GM23338 (cell line): ENCODE results near the gene PMEL.

Experiments used
- CREB1 ChIP-seq: fragments of 250-450 bp; sonication (Bioruptor Pico); IDR thresholded peaks from 2 replicates; pipeline ENCODE4 v1.5.0; 2020; ENCODE audit warnings: low read depth, mild to moderate bottlenecking, moderate library complexity
- EZH2 ChIP-seq: fragments of 200-600 bp; sonication (generic); IDR thresholded peaks from one replicate; pipeline ENCODE4 v1.8.0; 2017; ENCODE audit warnings: antibody characterized with exemption, mild to moderate bottlenecking, low read depth; ENCODE audit not compliant: unreplicated experiment
- EZH2phosphoT487 ChIP-seq: fragments of 200-600 bp; sonication (generic); IDR thresholded peaks from one replicate; pipeline ENCODE4 v1.8.1; 2018; ENCODE audit warnings: antibody characterized with exemption; ENCODE audit not compliant: unreplicated experiment
- JUNB ChIP-seq: IDR thresholded peaks from one replicate; pipeline ENCODE4 v1.6.1; 2016; ENCODE audit warnings: antibody characterized with exemption; ENCODE audit not compliant: unreplicated experiment
- POLR2AphosphoS5 ChIP-seq: IDR thresholded peaks from 2 replicates; pipeline ENCODE4 v1.6.1; 2016; ENCODE audit warnings: antibody characterized with exemption, low read depth
- STAT1 ChIP-seq: IDR thresholded peaks from one replicate; pipeline ENCODE4 v1.6.1; 2016; ENCODE audit warnings: antibody characterized with exemption; ENCODE audit not compliant: unreplicated experiment
- TF ChIP-seq, protein P1 (sequence below), 2 experiments: fragments of 200-600 bp in 1 of 2; sonication (generic) in 1 of 2; conservative IDR thresholded peaks; 2 replicates each; pipeline versions ENCODE4 v1.5.1 to v1.6.1; 2016 to 2017; ENCODE audit warnings: antibody characterized with exemption in 2 of 2, low read depth in 2 of 2, mild to moderate bottlenecking in 2 of 2, moderate library complexity in 1 of 2
- TF ChIP-seq, protein P2 (sequence below): IDR thresholded peaks from one replicate; pipeline ENCODE4 v1.6.1; 2018; ENCODE audit warnings: antibody characterized with exemption; ENCODE audit not compliant: unreplicated experiment

DNA sequence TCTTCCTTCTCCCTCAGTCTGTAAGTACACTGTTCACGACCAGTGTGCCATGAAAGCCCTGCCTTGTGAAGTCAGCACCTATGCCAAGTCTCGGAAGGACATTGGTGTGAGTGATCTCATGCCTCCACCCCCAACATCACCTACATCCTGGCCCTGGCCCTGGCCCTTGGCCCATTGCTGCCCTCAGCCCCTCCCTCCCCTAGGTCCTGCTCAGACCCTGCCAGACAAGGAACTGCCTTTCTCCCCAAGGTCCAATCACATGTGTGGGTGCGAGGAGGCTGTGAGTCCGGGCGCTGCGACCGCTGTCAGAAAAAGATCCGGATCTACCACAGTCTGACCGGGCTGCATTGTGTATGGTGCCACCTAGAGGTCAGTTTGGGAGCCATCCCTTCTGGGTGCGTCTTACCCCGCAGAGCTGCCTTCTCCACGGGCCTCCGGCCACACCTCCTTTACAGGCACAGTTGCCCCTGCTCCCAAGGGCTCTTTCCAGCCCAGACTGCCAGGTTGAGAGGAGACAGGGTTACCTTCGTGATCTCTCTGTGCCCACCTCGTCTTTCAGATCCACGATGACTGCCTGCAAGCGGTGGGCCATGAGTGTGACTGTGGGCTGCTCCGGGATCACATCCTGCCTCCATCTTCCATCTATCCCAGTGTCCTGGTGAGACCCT, 25.6 kb downstream of the PMEL start:
- TF ChIP-seq CREB1 (CRISPR knock-in tag): peak; percentile 11; the same call in 1 of the 2 replicates
- TF ChIP-seq, protein P1, sequence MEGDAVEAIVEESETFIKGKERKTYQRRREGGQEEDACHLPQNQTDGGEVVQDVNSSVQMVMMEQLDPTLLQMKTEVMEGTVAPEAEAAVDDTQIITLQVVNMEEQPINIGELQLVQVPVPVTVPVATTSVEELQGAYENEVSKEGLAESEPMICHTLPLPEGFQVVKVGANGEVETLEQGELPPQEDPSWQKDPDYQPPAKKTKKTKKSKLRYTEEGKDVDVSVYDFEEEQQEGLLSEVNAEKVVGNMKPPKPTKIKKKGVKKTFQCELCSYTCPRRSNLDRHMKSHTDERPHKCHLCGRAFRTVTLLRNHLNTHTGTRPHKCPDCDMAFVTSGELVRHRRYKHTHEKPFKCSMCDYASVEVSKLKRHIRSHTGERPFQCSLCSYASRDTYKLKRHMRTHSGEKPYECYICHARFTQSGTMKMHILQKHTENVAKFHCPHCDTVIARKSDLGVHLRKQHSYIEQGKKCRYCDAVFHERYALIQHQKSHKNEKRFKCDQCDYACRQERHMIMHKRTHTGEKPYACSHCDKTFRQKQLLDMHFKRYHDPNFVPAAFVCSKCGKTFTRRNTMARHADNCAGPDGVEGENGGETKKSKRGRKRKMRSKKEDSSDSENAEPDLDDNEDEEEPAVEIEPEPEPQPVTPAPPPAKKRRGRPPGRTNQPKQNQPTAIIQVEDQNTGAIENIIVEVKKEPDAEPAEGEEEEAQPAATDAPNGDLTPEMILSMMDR (conservative IDR thresholded peaks at IDR 0.05; ENCODE audit: low read depth in 2 of 2): peak; percentile 85 to 97
- TF ChIP-seq EZH2: no peak
- TF ChIP-seq POLR2AphosphoS5: no peak
- TF ChIP-seq JUNB: no peak
- no peak for TF ChIP-seq EZH2phosphoT487
- TF ChIP-seq, protein P2, sequence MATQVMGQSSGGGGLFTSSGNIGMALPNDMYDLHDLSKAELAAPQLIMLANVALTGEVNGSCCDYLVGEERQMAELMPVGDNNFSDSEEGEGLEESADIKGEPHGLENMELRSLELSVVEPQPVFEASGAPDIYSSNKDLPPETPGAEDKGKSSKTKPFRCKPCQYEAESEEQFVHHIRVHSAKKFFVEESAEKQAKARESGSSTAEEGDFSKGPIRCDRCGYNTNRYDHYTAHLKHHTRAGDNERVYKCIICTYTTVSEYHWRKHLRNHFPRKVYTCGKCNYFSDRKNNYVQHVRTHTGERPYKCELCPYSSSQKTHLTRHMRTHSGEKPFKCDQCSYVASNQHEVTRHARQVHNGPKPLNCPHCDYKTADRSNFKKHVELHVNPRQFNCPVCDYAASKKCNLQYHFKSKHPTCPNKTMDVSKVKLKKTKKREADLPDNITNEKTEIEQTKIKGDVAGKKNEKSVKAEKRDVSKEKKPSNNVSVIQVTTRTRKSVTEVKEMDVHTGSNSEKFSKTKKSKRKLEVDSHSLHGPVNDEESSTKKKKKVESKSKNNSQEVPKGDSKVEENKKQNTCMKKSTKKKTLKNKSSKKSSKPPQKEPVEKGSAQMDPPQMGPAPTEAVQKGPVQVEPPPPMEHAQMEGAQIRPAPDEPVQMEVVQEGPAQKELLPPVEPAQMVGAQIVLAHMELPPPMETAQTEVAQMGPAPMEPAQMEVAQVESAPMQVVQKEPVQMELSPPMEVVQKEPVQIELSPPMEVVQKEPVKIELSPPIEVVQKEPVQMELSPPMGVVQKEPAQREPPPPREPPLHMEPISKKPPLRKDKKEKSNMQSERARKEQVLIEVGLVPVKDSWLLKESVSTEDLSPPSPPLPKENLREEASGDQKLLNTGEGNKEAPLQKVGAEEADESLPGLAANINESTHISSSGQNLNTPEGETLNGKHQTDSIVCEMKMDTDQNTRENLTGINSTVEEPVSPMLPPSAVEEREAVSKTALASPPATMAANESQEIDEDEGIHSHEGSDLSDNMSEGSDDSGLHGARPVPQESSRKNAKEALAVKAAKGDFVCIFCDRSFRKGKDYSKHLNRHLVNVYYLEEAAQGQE: no peak
- no peak for TF ChIP-seq STAT1
